Mesenchymal stem cell (in vitro differentiated cells and primary cell): ENCODE measurements around the gene VPS50.
A peak's percentile ranks its signal among the peaks of the same experiment; 100 is the strongest.

Experiments
- DNase-seq: peaks from one replicate; pipeline ENCODE4 v3.0.0-alpha.2; 2013
- H2AFZ ChIP-seq: one replicate; pipeline ENCODE4 v1.6.1; 2013; ENCODE audit warnings: low read depth, mild to moderate bottlenecking, control low read depth, inconsistent platforms, low read length, moderate library complexity
- H2AK5ac ChIP-seq: 2 replicates; pipeline ENCODE4 v1.6.1; 2013; ENCODE audit warnings: low read length, moderate library complexity, mild to moderate bottlenecking, inconsistent platforms; ENCODE audit not compliant: severe bottlenecking
- H2BK120ac ChIP-seq: one replicate; pipeline ENCODE4 v1.6.1; 2013; ENCODE audit warnings: low read depth, mild to moderate bottlenecking, inconsistent platforms, low read length, moderate library complexity
- H2BK12ac ChIP-seq, 2 experiments: one replicate each; pipeline ENCODE4 v1.6.1; 2013; ENCODE audit warnings: inconsistent platforms in 2 of 2, low read length in 2 of 2, mild to moderate bottlenecking in 2 of 2, moderate library complexity in 2 of 2, control low read depth in 1 of 2
- H2BK15ac ChIP-seq: one replicate; pipeline ENCODE4 v1.6.1; 2013; ENCODE audit warnings: mild to moderate bottlenecking, low read depth, inconsistent platforms; ENCODE audit not compliant: poor library complexity, severe bottlenecking
- H2BK5ac ChIP-seq: 2 replicates; pipeline ENCODE4 v1.6.1; 2013; ENCODE audit warnings: low read depth, mild to moderate bottlenecking, low read length, control low read depth, inconsistent platforms; ENCODE audit not compliant: poor library complexity, severe bottlenecking
- H3K14ac ChIP-seq, 2 experiments: one replicate each; pipeline ENCODE4 v1.6.1; 2013; ENCODE audit warnings: inconsistent platforms in 2 of 2, low read length in 2 of 2, control low read depth in 1 of 2, mild to moderate bottlenecking in 1 of 2, moderate library complexity in 1 of 2
- H3K18ac ChIP-seq, 2 experiments: one replicate each; pipeline ENCODE4 v1.6.1; 2013; ENCODE audit warnings: inconsistent platforms in 2 of 2, low read length in 2 of 2, control low read depth in 1 of 2, low read depth in 1 of 2, mild to moderate bottlenecking in 1 of 2
- H3K23ac ChIP-seq, 2 experiments: one replicate each; pipeline ENCODE4 v1.6.1; 2013; ENCODE audit warnings: inconsistent platforms in 2 of 2, low read length in 2 of 2, mild to moderate bottlenecking in 2 of 2, moderate library complexity in 2 of 2, control low read depth in 1 of 2
- H3K27ac ChIP-seq: 2 replicates; pipeline ENCODE4 v1.5.1; 2013; ENCODE audit warnings: mild to moderate bottlenecking, moderate library complexity, low read length, control low read depth, inconsistent platforms; ENCODE audit not compliant: poor library complexity, severe bottlenecking
- H3K27me3 ChIP-seq, 2 experiments: 2 replicates each; pipeline versions ENCODE4 v1.6.1 to v1.7.0; 2013; ENCODE audit warnings: low read length in 2 of 2, mild to moderate bottlenecking in 2 of 2, moderate library complexity in 2 of 2, control low read depth in 1 of 2, inconsistent platforms in 1 of 2; ENCODE audit not compliant: control insufficient read depth in 1 of 2, insufficient read depth in 1 of 2
- H3K36me3 ChIP-seq, 2 experiments: 2 replicates each; pipeline versions ENCODE4 v1.6.1 to v1.7.0; 2013; ENCODE audit warnings: low read length in 2 of 2, control low read depth in 1 of 2, inconsistent platforms in 1 of 2, low read depth in 1 of 2, mild to moderate bottlenecking in 1 of 2; ENCODE audit not compliant: insufficient read depth in 2 of 2, control insufficient read depth in 1 of 2
- H3K4ac ChIP-seq, 2 experiments: one replicate each; pipeline ENCODE4 v1.6.1; 2013; ENCODE audit warnings: inconsistent platforms in 2 of 2, low read length in 2 of 2, mild to moderate bottlenecking in 2 of 2, moderate library complexity in 2 of 2, control low read depth in 1 of 2, low read depth in 1 of 2
- H3K4me1 ChIP-seq: 2 replicates; pipeline ENCODE4 v1.6.1; 2013; ENCODE audit warnings: low read depth, low read length, control low read depth; ENCODE audit not compliant: control insufficient read depth, insufficient read depth
- H3K4me2 ChIP-seq: 2 replicates; pipeline ENCODE4 v1.6.1; 2013; ENCODE audit warnings: low read length, mild to moderate bottlenecking, inconsistent platforms; ENCODE audit not compliant: poor library complexity, severe bottlenecking
- H3K4me3 ChIP-seq, 2 experiments: 2 replicates each; pipeline versions ENCODE4 v1.5.1 to v1.7.0; 2013; ENCODE audit warnings: low read length in 2 of 2, mild to moderate bottlenecking in 2 of 2, control low read depth in 1 of 2, low read depth in 1 of 2; ENCODE audit not compliant: insufficient read depth in 1 of 2
- H3K79me1 ChIP-seq: replicated peaks from 2 replicates; pipeline ENCODE4 v1.6.1; 2013; ENCODE audit warnings: mild to moderate bottlenecking, control low read depth, low read length, inconsistent platforms; ENCODE audit not compliant: poor library complexity, severe bottlenecking
- H3K9ac ChIP-seq: 2 replicates; pipeline ENCODE4 v1.7.0; 2013; ENCODE audit warnings: mild to moderate bottlenecking, low read length, moderate library complexity
- H3K9me3 ChIP-seq: 2 replicates; pipeline ENCODE4 v1.7.0; 2013; ENCODE audit warnings: mild to moderate bottlenecking, low read length; ENCODE audit not compliant: control insufficient read depth
- H4K8ac ChIP-seq: one replicate; pipeline ENCODE4 v1.6.1; 2013; ENCODE audit warnings: inconsistent platforms, mild to moderate bottlenecking, low read length, moderate library complexity
- H4K91ac ChIP-seq: one replicate; pipeline ENCODE4 v1.6.1; 2013; ENCODE audit warnings: mild to moderate bottlenecking, low read length, inconsistent platforms
- WGBS: methylation state at CpG from one replicate; pipeline ENCODE4 v1.1.7; 2013; ENCODE audit warnings: mixed read lengths; 5-methylcytosine and 5-hydroxymethylcytosine counted together

Gene VPS50

DNA sequence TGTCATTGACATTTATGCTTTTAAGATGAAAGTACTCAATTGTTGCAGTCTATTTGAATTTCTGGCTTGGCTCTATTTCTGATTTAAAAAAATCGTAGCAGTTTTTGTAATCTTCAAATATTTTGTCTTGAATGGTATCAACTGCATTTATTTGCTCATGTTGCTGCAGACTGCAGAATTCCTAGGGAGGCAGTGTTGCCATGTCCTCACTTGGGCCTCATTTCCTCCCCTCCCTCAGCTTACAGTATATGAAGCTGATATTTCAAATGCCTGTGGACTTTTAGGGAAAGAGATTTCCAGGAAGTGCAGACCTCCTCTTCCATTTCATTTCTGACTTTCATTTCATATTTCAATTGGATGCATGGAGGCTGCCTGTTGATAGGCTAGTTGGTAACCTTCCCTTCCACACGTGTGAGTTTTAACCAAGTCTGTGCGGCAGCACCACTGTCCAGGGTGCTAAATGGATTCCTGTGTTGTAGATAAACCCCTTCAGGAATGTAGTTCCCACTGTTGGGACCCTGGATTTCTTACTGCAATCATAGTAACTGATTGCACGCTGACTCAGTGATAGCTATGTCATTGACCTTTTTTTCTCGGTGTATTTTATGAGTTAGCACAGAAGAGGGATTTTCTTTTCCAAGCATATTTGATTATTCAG is 17.5 kb downstream of the VPS50 start:
- Histone ChIP-seq H3K4me1 (no peaks in the 10 kb centered on the region), H3K4ac (no peak overlapping the region), H3K36me3 (no peaks in the 10 kb centered on the region), H3K27ac (no peak overlapping the region), H3K9me3 (no peaks in the 10 kb centered on the region), H3K23ac (no peak overlapping the region), H3K4me3 (no peak overlapping the region), H2BK12ac (no peak overlapping the region), H2BK5ac (no peak overlapping the region), H2BK15ac (no peak overlapping the region), H2AFZ (no peak overlapping the region), H3K4me2 (no peak overlapping the region), H4K91ac (no peak overlapping the region), H3K14ac (no peak overlapping the region), H3K27me3 (no peaks in the 10 kb centered on the region), H2BK120ac (no peak overlapping the region), H2AK5ac (no peak overlapping the region), H4K8ac (no peak overlapping the region), H3K9ac (no peak overlapping the region), H3K79me1 (peaks cover 10% of the 10 kb centered on the region), H3K18ac (no peak overlapping the region)
- peak; percentile 27 for DNase-seq
- WGBS = 51% methylated on average over 4 of the region's 5 CpGs

DNA sequence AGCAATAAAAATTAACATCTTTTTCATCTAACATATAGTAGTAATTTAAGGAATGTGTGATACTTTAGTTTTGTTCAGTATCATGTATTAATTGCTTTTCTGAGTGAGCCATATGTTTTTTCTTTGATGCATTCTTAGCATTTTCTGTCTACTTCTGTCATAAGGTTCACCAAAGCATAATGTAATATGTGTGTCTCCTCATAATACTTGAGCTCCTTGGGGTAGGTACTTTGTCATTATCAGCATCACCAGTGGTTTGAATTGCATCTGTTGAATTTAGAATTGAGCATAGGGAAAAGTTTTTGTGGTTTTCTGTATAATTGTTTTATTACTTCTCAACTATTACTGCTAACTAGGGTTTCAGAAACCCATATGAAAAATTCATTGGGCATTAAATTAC is 26.5 kb downstream of the VPS50 start:
- no peak overlapping the region for H3K4ac ChIP-seq
- H3K36me3 ChIP-seq = peaks cover 0 to 17% of the 10 kb centered on the region in 2 experiments
- no peak overlapping the region for H2AFZ ChIP-seq
- H3K27me3 ChIP-seq = no peaks in the 10 kb centered on the region
- no peak for DNase-seq
- H3K9ac ChIP-seq = no peak overlapping the region
- H2AK5ac ChIP-seq = no peak overlapping the region
- H4K8ac ChIP-seq = no peak overlapping the region
- no peak overlapping the region for H3K18ac ChIP-seq
- no peak overlapping the region for H3K14ac ChIP-seq
- no peaks in the 10 kb centered on the region for H3K9me3 ChIP-seq
- H3K27ac ChIP-seq = no peak overlapping the region
- no peak overlapping the region for H2BK12ac ChIP-seq
- no peak overlapping the region for H2BK120ac ChIP-seq
- no peak overlapping the region for H3K4me3 ChIP-seq
- no peak overlapping the region for H4K91ac ChIP-seq
- H3K4me1 ChIP-seq = no peaks in the 10 kb centered on the region
- no peak overlapping the region for H2BK15ac ChIP-seq
- H3K79me1 ChIP-seq = peaks cover 4% of the 10 kb centered on the region
- H3K23ac ChIP-seq = no peak overlapping the region
- no peak overlapping the region for H2BK5ac ChIP-seq
- H3K4me2 ChIP-seq = no peak overlapping the region

DNA sequence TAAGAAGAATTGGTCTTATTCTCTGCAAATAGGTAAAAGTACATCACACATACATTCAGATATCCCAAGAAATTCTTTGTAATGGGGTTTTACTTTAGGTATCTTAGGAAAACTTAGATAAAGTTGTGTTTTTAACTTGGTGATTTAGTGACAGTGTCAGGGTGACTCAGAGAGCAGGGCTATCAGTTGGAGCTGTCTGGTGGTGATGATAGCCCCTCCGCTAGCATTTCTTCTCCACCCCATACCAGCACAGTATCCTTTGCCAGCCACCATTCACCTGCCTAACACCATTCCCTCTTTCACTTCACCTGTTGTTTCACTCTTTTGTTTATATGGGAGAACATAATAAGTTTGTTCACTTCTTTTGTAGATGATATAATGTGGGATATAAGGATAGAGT is 30.4 kb downstream of the VPS50 start:
- Histone ChIP-seq H3K9ac (no peak overlapping the region), H2AK5ac (no peak overlapping the region), H3K79me1 (peaks cover 2% of the 10 kb centered on the region), H3K4me1 (no peaks in the 10 kb centered on the region), H3K9me3 (no peaks in the 10 kb centered on the region), H3K14ac (no peak overlapping the region), H2BK15ac (no peak overlapping the region), H3K4me3 (no peak overlapping the region), H4K91ac (no peak overlapping the region), H2BK5ac (no peak overlapping the region), H2BK120ac (no peak overlapping the region), H4K8ac (no peak overlapping the region), H2AFZ (no peak overlapping the region), H2BK12ac (no peak overlapping the region), H3K4me2 (no peak overlapping the region), H3K4ac (no peak overlapping the region), H3K23ac (no peak overlapping the region), H3K36me3 (peaks cover 0 to 17% of the 10 kb centered on the region in 2 experiments), H3K18ac (no peak overlapping the region), H3K27ac (no peak overlapping the region), H3K27me3 (no peaks in the 10 kb centered on the region)
- DNase-seq = no peak
- WGBS = no CpG with 5 or more reads among the region's 1 CpG

DNA sequence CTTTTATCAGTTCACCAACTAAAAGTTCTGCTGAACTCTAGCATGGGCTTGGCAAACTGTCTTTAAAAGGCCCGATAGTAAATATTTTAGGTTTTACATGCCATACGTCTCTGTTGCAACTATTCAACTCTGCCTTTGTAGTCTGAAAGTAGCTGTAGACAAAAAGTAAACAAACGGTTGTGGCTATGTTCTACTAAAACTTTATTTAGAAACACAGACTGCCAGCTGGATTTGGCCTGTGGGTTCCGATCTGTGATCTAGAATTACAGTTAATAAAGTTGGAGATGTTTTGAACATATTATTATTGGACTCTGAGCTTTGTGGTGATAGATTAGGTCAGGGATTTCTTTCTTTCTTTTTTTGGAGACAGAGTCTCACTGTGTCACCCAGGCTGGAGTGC is 33.1 kb downstream of the VPS50 start:
- Histone ChIP-seq H3K27ac (no peak overlapping the region), H3K18ac (no peak overlapping the region), H3K4me3 (no peak overlapping the region), H3K36me3 (peaks cover 0 to 12% of the 10 kb centered on the region in 2 experiments), H3K9me3 (no peaks in the 10 kb centered on the region), H3K79me1 (peaks cover 2% of the 10 kb centered on the region), H2AFZ (no peak overlapping the region), H3K9ac (no peak overlapping the region), H3K4me1 (no peaks in the 10 kb centered on the region), H3K27me3 (no peaks in the 10 kb centered on the region), H3K4me2 (no peak overlapping the region), H2BK5ac (no peak overlapping the region), H4K8ac (no peak overlapping the region), H3K4ac (no peak overlapping the region), H2BK15ac (no peak overlapping the region), H2BK120ac (no peak overlapping the region), H4K91ac (no peak overlapping the region), H2AK5ac (no peak overlapping the region), H3K23ac (no peak overlapping the region), H2BK12ac (no peak overlapping the region), H3K14ac (no peak overlapping the region)
- peak; percentile 14 for DNase-seq
- 78% methylated on average over 4 of the region's 4 CpGs for WGBS
